ENCODE measurements around the gene QDPR. TPM values are rescaled to one million over a fixed set of nuclear protein-coding genes. Genes with fewer than 3 reads are reported as not detected.

QDPR gene
- total RNA-seq, 1 donor from 2014 or later: 53.6 TPM

DNA sequence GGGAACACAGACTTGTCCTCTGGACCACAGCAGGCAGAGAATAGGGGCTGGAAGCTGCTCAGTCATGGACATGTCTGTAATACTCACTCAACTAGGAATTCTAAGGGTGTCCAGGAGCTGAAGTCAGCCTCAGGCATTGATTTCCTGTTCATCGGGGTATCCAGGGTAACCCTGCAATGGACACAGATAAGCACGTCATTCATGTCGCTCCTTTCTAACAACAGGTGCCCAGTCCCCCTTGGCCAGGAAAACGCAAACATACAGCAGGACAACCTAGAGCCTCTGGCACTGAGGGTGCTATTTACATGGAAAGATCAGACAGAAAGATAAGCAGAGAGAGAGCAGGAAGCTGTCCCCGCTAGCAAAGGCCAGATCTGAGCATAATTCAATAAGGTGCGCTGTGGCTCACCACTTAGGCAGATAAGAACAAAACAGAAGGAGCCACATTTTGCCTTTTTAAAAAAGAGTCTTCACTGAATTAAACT is 21.3 kb downstream of the QDPR start:
- no peaks in the 10 kb centered on the region for H3K27me3 Mint-ChIP-seq (ENCODE audit: low read depth, unreplicated experiment)
- Histone ChIP-seq H3K79me2 (ENCODE audit: insufficient read depth, low read length) (peaks cover 4% of the 10 kb centered on the region), H3K4me3 (ENCODE audit: insufficient read depth, low read depth, low read length) (no peak overlapping the region), H3K4me2 (ENCODE audit: low read length) (no peak overlapping the region), H4K20me1 (ENCODE audit: insufficient read depth, low read length) (no peaks in the 10 kb centered on the region), H3K27me3 (ENCODE audit: insufficient read depth, low read length) (no peaks in the 10 kb centered on the region), H3K27ac (ENCODE audit: low read depth, low read length) (no peak overlapping the region), H3K36me3 (ENCODE audit: insufficient read depth, low read length) (peaks cover 28% of the 10 kb centered on the region), H3K9me3 (ENCODE audit: insufficient read depth, low read depth, low read length) (no peaks in the 10 kb centered on the region), H2AFZ (ENCODE audit: low read depth, low read length) (no peak overlapping the region), H3K4me1 (ENCODE audit: insufficient read depth, low read length) (peaks cover 12% of the 10 kb centered on the region), H3K9ac (ENCODE audit: low read length) (no peak overlapping the region)
- H3K4me1 Mint-ChIP-seq (ENCODE audit: low read depth, unreplicated experiment): peaks cover 16% of the 10 kb centered on the region
- H3K4me3 Mint-ChIP-seq (ENCODE audit: unreplicated experiment): no peak overlapping the region
- H3K27ac Mint-ChIP-seq (ENCODE audit: unreplicated experiment): no peak overlapping the region
- TF ChIP-seq, protein P1, sequence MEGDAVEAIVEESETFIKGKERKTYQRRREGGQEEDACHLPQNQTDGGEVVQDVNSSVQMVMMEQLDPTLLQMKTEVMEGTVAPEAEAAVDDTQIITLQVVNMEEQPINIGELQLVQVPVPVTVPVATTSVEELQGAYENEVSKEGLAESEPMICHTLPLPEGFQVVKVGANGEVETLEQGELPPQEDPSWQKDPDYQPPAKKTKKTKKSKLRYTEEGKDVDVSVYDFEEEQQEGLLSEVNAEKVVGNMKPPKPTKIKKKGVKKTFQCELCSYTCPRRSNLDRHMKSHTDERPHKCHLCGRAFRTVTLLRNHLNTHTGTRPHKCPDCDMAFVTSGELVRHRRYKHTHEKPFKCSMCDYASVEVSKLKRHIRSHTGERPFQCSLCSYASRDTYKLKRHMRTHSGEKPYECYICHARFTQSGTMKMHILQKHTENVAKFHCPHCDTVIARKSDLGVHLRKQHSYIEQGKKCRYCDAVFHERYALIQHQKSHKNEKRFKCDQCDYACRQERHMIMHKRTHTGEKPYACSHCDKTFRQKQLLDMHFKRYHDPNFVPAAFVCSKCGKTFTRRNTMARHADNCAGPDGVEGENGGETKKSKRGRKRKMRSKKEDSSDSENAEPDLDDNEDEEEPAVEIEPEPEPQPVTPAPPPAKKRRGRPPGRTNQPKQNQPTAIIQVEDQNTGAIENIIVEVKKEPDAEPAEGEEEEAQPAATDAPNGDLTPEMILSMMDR (IDR thresholded peaks at IDR 0.05; ENCODE audit: insufficient read depth, low read depth, low read length): no peak
- TF ChIP-seq EZH2 (IDR thresholded peaks at IDR 0.05; ENCODE audit: insufficient read depth, low read length): no peak
- no peak for DNase-seq (ENCODE audit: low read depth)
- H3K9me3 Mint-ChIP-seq (ENCODE audit: unreplicated experiment): no peaks in the 10 kb centered on the region
- no peak for FAIRE-seq
- peaks cover 36% of the 10 kb centered on the region for H3K36me3 Mint-ChIP-seq (ENCODE audit: low read depth, unreplicated experiment)

DNA sequence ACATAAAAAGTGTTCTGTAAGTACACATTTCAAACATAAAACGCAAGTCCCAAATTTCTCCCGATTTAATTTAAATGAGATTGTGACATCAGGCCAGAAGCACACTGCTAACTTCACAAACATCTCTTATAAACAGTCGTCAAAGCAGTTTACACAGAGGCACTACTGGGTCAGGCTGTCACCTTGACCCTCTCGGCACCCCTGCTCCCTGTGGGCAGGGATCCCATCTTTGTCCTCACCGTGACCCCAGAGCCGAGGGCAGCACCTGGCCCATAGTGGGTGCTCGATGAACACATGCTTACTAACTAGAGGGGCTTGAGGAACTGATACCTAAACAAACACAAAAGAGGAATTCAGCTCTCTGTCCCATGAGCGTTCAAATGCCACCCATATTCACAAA is 22.2 kb downstream of the QDPR start:
- peaks cover 28% of the 10 kb centered on the region for H3K36me3 ChIP-seq (ENCODE audit: insufficient read depth, low read length)
- Mint-ChIP-seq H3K27ac (ENCODE audit: unreplicated experiment) (no peak overlapping the region), H3K36me3 (ENCODE audit: low read depth, unreplicated experiment) (peaks cover 40% of the 10 kb centered on the region), H3K4me3 (ENCODE audit: unreplicated experiment) (no peak overlapping the region), H3K4me1 (ENCODE audit: low read depth, unreplicated experiment) (peaks cover 15% of the 10 kb centered on the region), H3K27me3 (ENCODE audit: low read depth, unreplicated experiment) (no peaks in the 10 kb centered on the region), H3K9me3 (ENCODE audit: unreplicated experiment) (no peaks in the 10 kb centered on the region)
- DNase-seq (ENCODE audit: low read depth): no peak
- no peak overlapping the region for H2AFZ ChIP-seq (ENCODE audit: low read depth, low read length)
- no peak overlapping the region for H3K9ac ChIP-seq (ENCODE audit: low read length)
- no peak for FAIRE-seq
- H3K4me1 ChIP-seq (ENCODE audit: insufficient read depth, low read length): peaks cover 10% of the 10 kb centered on the region
- no peak overlapping the region for H3K27ac ChIP-seq (ENCODE audit: low read depth, low read length)
- H3K4me3 ChIP-seq (ENCODE audit: insufficient read depth, low read depth, low read length): no peak overlapping the region
- no peak for TF ChIP-seq EZH2 (IDR thresholded peaks at IDR 0.05; ENCODE audit: insufficient read depth, low read length)
- TF ChIP-seq, protein P1 (IDR thresholded peaks at IDR 0.05; ENCODE audit: insufficient read depth, low read depth, low read length): no peak
- no peaks in the 10 kb centered on the region for H3K27me3 ChIP-seq (ENCODE audit: insufficient read depth, low read length)
- H3K79me2 ChIP-seq (ENCODE audit: insufficient read depth, low read length): peaks cover 4% of the 10 kb centered on the region
- no peaks in the 10 kb centered on the region for H4K20me1 ChIP-seq (ENCODE audit: insufficient read depth, low read length)
- H3K9me3 ChIP-seq (ENCODE audit: insufficient read depth, low read depth, low read length): no peaks in the 10 kb centered on the region
- no peak overlapping the region for H3K4me2 ChIP-seq (ENCODE audit: low read length)

DNA sequence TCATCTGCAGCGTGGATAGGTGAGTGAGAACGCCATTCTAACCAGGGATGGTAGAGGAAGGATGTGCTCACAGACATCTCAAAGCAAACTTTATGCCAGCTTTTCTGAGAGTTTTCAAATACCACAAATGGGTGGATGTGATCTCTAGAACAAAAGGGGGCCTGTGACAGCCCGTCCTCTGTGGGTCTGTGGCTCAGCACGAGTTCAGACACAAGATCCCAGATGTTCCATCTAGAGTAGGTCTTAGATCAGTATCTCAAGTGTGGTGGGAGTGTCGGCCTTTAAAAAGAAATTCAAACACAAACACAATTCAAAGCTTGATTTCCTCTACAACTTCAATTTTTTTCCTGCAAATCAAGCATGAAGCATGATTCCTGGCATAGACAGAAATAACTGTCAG is 22.8 kb downstream of the QDPR start:
- Histone ChIP-seq H3K79me2 (ENCODE audit: insufficient read depth, low read length) (peaks cover 4% of the 10 kb centered on the region), H3K9ac (ENCODE audit: low read length) (no peak overlapping the region), H3K27ac (ENCODE audit: low read depth, low read length) (no peak overlapping the region), H3K9me3 (ENCODE audit: insufficient read depth, low read depth, low read length) (no peaks in the 10 kb centered on the region), H2AFZ (ENCODE audit: low read depth, low read length) (no peak overlapping the region), H3K36me3 (ENCODE audit: insufficient read depth, low read length) (peaks cover 28% of the 10 kb centered on the region), H3K4me3 (ENCODE audit: insufficient read depth, low read depth, low read length) (no peak overlapping the region), H4K20me1 (ENCODE audit: insufficient read depth, low read length) (no peaks in the 10 kb centered on the region), H3K27me3 (ENCODE audit: insufficient read depth, low read length) (no peaks in the 10 kb centered on the region), H3K4me1 (ENCODE audit: insufficient read depth, low read length) (peaks cover 4% of the 10 kb centered on the region), H3K4me2 (ENCODE audit: low read length) (no peak overlapping the region)
- peaks cover 9% of the 10 kb centered on the region for H3K4me1 Mint-ChIP-seq (ENCODE audit: low read depth, unreplicated experiment)
- peaks cover 40% of the 10 kb centered on the region for H3K36me3 Mint-ChIP-seq (ENCODE audit: low read depth, unreplicated experiment)
- H3K27ac Mint-ChIP-seq (ENCODE audit: unreplicated experiment): no peak overlapping the region
- no peak for TF ChIP-seq EZH2 (IDR thresholded peaks at IDR 0.05; ENCODE audit: insufficient read depth, low read length)
- TF ChIP-seq, protein P1 (IDR thresholded peaks at IDR 0.05; ENCODE audit: insufficient read depth, low read depth, low read length): no peak
- no peak for DNase-seq (ENCODE audit: low read depth)
- no peak for FAIRE-seq
- no peaks in the 10 kb centered on the region for H3K27me3 Mint-ChIP-seq (ENCODE audit: low read depth, unreplicated experiment)
- H3K4me3 Mint-ChIP-seq (ENCODE audit: unreplicated experiment): no peak overlapping the region
- no peaks in the 10 kb centered on the region for H3K9me3 Mint-ChIP-seq (ENCODE audit: unreplicated experiment)

All from astrocyte (in vitro differentiated cells and primary cell).